HG02981 (cell line): ENCODE results near the gene SERPINA4.
"Not testable (repeated sequence)": the region's sequence is repeated elsewhere in the genome, so short reads cannot be mapped to it uniquely, and the experiment has no call there.

Source experiments
- ATAC-seq: cut with Tn5 transposase; IDR thresholded peaks from one replicate; pipeline ENCODE4 v1.9.1; 2021; ENCODE audit warnings: mild to moderate bottlenecking, moderate library complexity; ENCODE audit not compliant: unreplicated experiment

The SERPINA4 gene

DNA sequence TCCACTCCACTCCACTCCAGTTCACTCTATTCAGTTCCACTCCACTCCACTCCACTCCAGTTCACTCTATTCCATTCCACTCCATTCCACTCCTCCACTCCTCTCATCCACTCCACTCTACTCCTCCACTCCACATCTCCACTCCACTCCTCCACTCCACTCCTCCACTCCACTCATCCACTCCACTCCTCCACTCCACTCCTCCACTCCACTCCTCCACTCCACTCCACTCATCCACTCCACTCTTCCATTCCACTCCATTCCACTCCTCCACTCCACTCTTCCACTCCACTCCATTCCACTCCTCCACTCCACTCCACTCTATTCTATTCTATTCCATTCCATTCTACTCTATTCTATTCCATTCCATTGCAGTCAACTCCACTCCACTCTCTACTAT, 29.8 kb downstream of the SERPINA4 start:
- ATAC-seq = no peak

DNA sequence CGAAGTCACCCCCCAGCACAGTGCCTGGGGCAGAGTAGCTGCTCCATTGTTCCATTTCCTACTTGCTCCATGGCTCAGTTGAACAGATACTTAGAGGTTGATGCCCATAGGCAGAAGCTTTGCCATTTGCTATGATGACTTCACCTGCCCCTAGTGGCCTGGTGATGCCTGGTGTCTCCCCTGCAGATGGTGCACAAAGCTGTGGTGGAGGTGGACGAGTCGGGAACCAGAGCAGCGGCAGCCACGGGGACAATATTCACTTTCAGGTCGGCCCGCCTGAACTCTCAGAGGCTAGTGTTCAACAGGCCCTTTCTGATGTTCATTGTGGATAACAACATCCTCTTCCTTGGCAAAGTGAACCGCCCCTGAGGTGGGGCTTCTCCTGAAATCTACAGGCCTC, 30.6 kb downstream of the SERPINA4 start:
- ATAC-seq = no peak

DNA sequence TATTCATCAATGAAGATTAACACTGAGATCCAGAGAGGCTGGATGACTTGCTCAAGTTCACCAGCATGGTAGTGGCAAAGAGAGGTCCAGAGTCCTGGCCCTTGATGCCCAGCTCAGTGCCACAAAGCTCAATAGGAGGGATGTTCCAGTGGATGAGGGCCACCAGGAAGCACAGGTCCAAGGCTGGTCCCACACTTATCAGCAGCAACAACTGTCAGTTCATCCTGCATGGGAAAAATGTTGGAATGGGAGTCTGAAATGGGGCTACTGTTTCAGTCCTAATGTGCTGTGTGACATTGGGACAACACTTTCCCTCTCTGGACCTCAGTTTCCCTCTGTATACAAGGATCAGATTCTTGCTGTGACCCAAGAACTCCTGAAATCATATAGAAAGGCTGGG, 31.2 kb downstream of the SERPINA4 start:
- ATAC-seq = no peak

DNA sequence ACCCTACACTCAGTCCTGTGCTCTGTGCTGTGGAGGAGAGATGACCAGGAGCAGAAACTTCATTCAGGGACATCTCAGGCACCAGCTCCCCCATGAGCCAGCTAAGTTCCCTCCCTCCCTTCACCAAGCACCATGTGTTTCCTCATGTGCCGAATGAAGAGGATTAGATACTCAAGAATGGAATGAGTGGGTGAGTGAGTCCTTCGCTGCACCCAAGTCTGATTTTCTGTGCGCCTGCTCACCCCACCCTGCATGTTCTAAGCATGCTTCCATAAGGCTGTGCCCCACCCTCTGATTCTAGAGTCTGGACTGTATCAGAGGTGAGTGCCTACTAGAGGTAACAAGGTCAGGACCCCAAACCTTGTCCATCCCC, 32.1 kb downstream of the SERPINA4 start:
- no peak for ATAC-seq

DNA sequence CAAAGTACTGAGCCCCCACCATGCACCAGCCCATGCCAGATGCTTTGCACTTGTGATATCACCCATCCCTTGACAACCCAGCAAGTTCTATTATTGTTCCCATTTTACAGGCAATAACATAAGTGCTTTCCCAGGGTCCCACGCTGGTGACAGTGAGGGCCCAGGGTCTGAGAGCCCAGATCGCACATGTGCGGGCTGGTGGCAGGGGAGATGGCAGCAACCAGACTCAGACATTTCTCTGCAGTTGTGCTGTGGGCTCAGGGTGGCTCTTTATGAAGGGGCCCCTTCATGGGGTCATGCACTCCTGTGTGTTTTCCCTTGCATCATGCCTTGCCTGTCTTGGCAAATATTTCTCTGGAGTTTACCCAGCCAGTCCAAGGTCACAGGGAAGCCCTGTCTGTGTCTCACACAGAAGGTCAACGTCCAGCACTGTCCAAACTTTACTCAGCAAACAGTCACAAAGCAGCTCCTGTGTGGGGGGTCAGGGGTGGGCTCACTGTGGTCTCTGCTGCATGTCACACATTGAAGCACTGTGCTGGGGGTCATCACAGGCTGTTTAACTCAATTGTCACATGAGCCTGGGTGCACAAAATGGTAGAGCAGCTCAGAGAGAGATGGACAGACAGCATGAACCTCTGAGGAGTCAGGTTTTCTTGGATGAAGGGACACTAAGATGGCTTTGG, 32.6 kb downstream of the SERPINA4 start:
- ATAC-seq = no peak

DNA sequence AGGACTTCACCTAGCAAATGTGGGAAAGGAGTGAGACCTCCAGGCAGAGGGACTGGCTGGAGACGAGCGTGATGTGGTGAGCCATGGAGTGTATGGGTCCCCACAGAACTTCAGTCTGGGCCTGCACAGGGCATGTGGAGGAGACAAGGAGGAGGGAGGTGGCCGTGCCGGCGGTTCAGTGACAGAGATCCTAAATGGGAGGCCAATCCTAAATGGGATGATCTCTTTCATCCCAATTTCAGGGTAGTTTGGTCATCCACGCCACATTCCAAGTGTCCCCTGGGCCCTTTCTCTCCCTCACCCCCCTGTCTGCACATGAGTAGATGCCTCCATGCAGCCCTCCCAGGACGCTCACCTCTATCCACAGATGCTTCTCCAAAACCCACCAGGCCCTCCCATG, 33.2 kb downstream of the SERPINA4 start:
- no peak for ATAC-seq

DNA sequence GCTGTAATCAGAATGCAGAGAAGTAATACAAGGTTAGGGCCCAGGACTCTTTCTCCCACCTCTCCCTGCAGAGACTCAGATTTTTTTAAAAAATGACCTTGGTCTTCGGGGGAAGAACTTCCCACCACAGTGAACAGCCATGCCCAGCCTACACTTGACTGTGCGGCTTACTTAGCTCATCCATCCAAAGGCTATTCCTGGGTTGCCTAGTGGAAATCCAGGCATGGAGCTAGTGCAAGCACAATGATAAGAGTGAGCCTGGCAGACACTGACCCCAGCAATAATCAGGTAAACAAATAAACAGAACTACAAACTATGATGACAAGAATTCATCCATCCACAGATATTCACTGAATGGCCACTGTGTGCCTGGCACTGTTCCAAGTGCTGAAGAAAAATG, 34.7 kb downstream of the SERPINA4 start:
- ATAC-seq = no peak

DNA sequence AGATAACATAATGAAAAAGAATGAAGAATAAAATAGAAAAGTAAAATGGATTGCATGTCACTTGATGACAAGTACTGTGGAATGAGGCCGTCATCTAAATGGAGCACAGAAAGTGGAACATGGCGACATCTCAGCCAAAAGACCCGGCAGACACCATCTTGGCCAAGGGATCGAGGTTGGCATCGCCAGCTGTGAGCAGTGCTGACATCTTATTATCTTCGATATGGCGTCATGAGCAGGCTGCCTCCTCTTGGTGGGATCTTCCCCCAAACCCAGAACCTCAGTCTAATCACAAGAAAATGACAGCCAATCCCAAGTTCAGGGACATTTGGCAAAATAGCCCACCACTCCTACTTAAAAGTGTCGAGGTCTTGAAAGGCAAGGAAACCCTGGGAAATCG, 35.1 kb downstream of the SERPINA4 start:
- no peak for ATAC-seq

DNA sequence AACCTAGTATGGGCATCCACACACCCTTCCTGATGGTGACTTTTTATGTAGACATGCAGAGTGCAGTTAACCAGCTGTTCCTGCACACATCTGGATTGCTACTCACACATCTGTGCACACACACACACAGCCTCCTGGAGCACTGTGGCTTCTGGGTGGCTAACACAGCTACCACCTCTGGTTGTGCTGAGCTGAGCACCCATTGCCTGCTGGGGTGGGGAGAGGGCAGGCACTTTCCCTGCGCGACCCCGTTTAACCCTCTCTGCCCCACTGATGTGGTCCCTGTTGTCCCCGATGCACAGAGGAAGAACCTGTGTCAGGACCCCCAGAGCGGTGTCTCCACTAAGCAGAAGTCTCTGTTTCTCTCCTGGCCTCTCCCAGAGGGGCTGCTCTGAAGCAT, 36.5 kb downstream of the SERPINA4 start:
- no peak for ATAC-seq

DNA sequence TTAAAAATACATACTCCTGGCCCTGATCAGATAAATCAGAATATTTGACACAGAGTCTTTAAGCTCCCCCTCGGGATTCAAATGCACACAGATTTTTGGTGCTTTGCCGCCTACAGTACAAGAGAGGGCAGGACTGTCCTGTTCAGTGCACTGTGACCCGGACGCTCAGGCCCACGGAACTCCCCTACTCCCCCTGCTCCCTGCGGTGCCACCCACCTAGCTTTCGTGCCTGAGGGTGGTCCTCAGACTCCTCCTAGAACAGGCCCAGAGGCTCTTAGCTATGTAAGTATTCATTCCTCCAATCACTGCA, 37.2 kb downstream of the SERPINA4 start:
- ATAC-seq = no peak

DNA sequence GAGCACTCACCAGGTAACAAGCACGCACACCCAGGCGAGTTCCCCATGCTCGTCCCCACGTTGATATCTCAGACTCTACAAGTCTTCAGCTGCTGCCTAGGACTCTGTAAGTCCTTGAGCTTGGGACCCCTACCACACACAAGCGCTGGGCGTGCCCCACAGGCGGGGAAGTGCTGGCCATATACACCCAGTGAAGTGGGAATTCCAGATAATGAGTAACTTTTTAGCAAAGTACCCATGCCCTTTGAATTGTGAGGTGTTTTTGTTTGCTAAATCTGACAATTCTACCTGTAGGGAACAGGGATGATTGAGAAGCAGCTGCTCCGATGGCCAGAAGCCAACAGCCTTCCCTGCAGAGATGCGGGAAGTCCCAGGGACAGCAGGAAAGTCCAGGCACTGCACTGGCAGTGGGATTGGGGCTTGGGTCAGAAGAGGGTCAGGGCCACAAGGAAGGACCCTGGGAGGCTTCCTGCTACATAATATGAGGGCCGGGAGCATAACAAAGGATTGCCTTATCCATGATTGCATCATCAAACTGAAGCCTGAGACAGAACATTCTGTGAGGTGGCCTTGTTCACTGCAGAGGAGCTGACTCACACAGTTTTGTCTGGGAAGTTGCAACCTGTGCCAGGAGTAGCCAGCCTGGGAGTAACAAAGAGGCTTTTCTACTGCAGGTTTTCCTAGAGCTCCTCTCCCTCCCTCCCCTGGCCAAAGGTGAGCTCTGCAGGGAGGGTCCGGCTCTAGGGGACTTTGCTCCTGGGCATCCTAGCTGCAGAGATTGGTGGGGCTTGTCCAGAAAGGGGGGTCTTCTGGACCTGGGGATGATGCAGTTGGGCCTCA, 37.8 kb downstream of the SERPINA4 start:
- no peak for ATAC-seq

DNA sequence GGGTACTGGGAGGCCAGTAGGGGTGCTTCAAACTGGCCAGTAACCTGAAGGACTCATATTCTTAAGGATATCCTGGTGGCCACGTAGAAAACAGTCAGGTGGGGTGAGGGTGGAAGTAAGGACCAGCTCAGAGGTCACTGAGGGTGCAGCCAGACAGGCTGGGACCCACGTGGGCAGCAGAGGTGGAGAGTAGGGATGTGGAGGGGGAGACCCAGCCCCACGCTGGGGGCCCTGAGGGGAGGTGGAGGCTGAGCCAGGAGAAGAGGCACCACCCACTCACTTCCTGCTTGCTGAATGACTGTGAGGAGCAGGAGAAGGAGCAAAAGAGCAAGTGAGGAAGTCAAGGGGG, 38.4 kb downstream of the SERPINA4 start:
- ATAC-seq = no peak

DNA sequence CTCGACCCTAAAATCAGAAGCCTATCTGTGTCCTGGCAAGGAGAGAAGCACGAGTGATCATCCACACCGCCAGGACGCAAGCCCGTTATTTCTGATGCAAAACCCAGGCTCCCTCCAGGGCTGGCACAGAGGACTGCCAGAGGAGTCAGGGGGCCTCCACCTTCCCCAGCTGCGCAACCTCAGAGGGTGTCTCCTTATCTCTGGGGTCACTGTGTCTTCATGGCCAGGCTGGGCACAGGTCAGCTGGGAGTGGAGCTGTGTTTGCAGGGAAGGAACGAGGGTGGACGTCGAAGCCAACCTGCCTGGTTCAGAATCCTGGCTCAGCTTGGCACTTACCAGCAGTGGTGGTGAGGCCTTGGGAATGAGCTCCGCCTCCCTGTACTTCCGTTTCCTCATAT, 38.9 kb downstream of the SERPINA4 start:
- no peak for ATAC-seq

DNA sequence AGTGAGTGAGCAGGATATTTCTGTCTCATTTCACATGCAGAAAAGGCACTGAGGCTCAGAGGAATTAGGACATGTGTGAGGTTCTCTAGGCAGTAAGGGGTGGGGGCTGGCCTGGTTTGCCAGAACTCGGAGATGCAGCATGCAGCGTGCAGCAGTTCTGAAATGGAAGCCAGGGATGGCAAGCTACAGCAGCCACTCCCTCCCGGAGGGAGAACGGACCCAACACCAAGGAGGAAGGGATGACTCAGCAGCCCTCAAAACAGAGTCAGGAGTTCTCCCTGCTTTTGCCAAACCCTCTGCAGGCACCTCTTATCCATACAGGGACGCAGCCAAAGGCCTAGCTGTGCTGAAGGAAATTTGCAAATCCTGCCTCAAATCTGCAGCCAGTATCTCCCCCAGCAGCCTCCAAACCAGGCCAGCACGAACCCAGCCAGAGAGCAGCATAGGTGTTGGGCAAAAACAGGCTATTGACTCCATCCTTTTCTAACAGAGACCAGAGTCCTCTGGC, 40.7 kb downstream of the SERPINA4 start:
- no peak for ATAC-seq

DNA sequence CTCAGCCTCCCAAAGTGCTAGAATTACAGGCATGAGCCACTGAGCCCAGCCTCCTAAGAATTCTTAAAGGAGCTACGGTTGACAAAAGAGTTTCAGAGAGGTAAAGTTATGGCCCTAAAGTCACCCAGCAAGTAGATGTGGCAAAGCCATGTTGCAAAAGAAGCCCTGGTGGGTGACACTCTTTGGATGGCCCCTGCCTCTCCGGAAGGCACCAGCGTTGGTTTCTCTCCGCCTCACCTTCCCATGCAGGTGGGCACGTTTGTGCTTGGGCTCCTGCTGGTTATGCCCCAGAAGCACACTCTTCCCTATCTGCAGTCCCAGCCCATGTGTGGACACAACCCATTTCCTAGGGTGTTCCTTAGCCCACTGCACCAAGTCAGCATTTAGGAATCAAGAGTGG, 41.5 kb downstream of the SERPINA4 start:
- no peak for ATAC-seq

DNA sequence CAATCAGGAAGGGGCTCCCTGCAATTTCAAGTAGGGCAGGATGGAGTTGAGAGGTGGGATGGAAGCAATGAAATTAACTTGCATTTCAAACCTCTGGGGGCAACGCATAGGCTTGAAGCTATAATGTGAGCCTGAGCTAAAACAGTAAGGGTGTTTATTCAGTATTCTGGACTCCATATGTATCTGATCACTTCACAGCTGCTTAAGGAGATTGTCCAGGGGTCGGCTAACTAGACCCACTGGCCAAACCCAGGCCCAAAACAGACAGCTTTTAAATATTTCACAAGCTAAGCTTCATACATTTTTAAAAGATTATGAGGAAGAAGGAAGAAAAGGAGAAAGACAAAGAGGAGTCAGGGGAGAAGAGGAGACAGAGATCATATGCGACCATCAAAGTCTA, 44.1 kb downstream of the SERPINA4 start:
- ATAC-seq = no peak

DNA sequence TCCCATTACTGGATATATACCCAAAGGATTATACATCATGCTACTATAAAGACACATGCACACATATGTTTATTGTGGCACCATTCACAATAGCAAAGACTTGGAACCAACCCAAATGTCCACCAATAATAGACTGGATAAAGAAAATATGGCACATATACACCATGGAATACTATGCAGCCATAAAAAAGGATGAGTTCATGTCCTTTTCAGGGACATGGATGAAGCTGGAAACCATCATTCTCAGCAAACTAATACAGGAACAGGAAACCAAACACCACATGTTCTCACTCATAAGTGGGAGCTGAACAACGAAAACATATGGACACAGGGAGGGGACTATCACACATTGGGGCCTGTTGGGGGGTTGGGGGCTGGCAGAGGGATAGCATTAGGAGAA, 47.7 kb downstream of the SERPINA4 start:
- ATAC-seq = not testable (repeated sequence)

DNA sequence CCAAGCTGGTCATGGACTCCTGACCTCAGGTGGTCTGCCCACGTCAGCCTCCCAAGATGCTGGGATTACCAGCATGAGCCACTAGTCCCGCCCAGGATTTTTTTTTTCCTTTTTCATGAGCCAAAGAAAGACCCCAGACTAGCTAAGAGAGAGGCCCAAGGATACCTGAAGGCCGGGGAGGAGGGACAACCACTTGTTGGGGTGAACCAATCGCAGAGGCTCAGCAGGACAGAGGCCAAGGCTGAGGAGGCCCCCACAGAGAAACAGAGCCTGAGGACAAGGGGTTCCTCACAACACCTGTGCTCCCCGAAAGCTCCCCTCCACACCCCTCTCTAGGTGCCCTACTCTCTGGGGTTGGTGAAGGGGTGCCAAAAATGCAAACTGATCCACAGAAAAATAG, 49.9 kb downstream of the SERPINA4 start:
- no peak for ATAC-seq

DNA sequence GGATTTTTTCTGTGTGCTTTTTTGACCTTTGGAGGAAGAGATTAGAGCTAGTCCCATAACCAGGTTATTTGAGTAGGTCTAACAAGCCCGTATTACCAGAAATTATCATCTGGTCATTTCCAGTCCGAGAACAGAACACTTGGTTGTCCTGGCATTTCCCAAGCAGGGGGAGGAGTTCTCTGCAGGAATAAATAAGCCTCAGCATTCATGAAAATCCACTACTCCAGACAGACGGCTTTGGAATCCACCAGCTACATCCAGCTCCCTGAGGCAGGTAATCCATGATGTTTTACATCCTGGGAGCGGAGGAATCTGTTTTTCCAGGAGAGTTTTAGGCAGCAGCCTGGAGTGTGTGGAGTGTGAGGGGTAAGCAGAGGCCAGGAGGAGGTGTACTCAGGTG, 50.9 kb downstream of the SERPINA4 start, which contains the start of gene SERPINA3:
Gene SERPINA3, plus strand, starts transcription at position 218 of the 400 bp plus-strand sequence. CDS start 2,051 bp downstream, outside the sequence.
- ATAC-seq = no peak

DNA sequence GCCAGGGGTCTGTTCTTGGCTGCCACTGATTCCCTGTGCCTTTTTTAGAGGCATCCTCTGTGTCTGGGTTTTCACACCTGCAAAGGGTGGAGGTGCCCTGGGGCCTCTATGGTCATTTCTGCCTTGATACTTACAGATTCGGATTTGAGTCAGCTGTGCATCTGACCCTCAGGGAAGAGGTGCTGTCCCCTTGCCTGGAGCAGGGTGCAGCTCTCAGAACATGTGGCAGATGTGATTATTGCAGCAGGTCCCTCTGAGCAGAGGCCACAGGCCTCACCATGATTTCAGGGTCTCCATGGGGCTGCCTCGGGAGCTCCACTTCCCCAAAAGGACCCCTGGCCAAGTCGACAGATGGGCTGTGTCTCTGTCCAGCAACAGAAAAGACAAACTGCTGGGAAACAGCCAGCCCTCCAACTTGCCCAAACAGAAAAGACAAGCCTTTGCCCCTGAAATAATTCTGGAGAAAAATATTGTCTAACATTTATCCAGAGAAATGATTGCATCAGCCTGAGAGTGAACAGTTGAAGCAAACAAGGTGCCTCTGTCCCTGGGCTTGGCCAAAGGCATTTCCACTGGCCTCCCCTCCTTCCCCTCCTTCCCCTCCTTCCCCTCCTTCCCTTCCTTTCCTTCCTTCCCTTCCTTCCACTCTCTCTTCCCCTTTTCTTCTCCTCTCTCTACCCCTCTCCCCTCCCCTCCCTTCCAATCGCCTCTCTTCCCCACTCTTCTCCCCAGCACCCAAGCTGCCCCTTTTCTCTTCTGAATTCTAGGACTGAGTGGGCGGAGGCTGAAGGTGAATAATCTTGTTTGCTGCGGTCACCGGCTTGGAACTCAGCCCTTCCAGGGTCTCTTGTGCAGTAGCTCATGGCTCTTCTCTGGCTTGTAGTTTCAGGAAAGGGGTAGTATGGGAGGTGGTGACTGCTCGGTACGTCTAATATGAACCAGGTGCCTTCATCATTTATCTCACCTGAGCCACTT, 51.6 kb downstream of the SERPINA4 start:
- no peak for ATAC-seq
